Suprapubic skin (tissue), 4 donors: ENCODE data around the gene PHACTR4.

ENCODE experiments used
- EP300 ChIP-seq: sonication (generic); formaldehyde crosslinking; IDR thresholded peaks from one replicate; pipeline ENCODE4 v1.6.1; 2017; ENCODE audit warnings: antibody characterized with exemption
- POLR2A ChIP-seq, 2 donors: fragments of 450-650 bp; IDR thresholded peaks; one replicate each; pipeline ENCODE4 v1.6.1; 2017; ENCODE audit warnings: antibody characterized with exemption in 2 of 2, mild to moderate bottlenecking in 2 of 2, moderate library complexity in 2 of 2
- POLR2AphosphoS5 ChIP-seq, 3 donors: sonication (generic); formaldehyde crosslinking; IDR thresholded peaks; one replicate each; pipeline ENCODE4 v1.6.1; 2017; ENCODE audit warnings: antibody characterized with exemption in 3 of 3
- TF ChIP-seq, protein P1 (sequence below), 2 donors: fragments of 200-600 bp in 1 of 2; fragments of 450-650 bp in 1 of 2; sonication (generic) in 1 of 2; IDR thresholded peaks; one replicate each; pipeline ENCODE4 v1.5.1; 2016 to 2019; ENCODE audit warnings: antibody characterized with exemption in 2 of 2, mild to moderate bottlenecking in 1 of 2, moderate library complexity in 1 of 2

GRCh38 chr1:28518745-28519341 is 149.3 kb downstream of the PHACTR4 start:
- TF ChIP-seq, protein P1, sequence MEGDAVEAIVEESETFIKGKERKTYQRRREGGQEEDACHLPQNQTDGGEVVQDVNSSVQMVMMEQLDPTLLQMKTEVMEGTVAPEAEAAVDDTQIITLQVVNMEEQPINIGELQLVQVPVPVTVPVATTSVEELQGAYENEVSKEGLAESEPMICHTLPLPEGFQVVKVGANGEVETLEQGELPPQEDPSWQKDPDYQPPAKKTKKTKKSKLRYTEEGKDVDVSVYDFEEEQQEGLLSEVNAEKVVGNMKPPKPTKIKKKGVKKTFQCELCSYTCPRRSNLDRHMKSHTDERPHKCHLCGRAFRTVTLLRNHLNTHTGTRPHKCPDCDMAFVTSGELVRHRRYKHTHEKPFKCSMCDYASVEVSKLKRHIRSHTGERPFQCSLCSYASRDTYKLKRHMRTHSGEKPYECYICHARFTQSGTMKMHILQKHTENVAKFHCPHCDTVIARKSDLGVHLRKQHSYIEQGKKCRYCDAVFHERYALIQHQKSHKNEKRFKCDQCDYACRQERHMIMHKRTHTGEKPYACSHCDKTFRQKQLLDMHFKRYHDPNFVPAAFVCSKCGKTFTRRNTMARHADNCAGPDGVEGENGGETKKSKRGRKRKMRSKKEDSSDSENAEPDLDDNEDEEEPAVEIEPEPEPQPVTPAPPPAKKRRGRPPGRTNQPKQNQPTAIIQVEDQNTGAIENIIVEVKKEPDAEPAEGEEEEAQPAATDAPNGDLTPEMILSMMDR (IDR thresholded peaks at IDR 0.05), result no peak
- TF ChIP-seq EP300 (no peak), POLR2A (IDR thresholded peaks at IDR 0.05) (no peak), POLR2AphosphoS5 (IDR thresholded peaks at IDR 0.05) (no peak)
